ENCODE measurements around the gene NTF3.

The NTF3 gene

GRCh38 chr12:5433081-5433844, 1.4 kb downstream of the NTF3 start:
- FAIRE-seq = no peak

GRCh38 chr12:5433845-5434646, 2.1 kb downstream of the NTF3 start:
- no peak for FAIRE-seq

- FAIRE-seq = no peak
These were observed 3.0 kb downstream of the NTF3 start for GRCh38 chr12:5434647-5435560.

- no peak for FAIRE-seq
These were observed 5.3 kb downstream of the NTF3 start for GRCh38 chr12:5437182-5437583.

- FAIRE-seq = no peak
These were observed 5.7 kb downstream of the NTF3 start for GRCh38 chr12:5437589-5437988.

- FAIRE-seq = no peak
These were observed 6.8 kb downstream of the NTF3 start for GRCh38 chr12:5438671-5439200.

- no peak for FAIRE-seq
These were observed 7.5 kb downstream of the NTF3 start for GRCh38 chr12:5439371-5439771.

- no peak for FAIRE-seq
These were observed 7.9 kb downstream of the NTF3 start for GRCh38 chr12:5439788-5440300.

- FAIRE-seq = no peak
These were observed 9.1 kb downstream of the NTF3 start for GRCh38 chr12:5440978-5441377.

- no peak for FAIRE-seq
These were observed 9.8 kb downstream of the NTF3 start for GRCh38 chr12:5441497-5442236.

- no peak for FAIRE-seq
These were observed 10.5 kb downstream of the NTF3 start for GRCh38 chr12:5442251-5443006.

GRCh38 chr12:5444520-5444919, 12.6 kb downstream of the NTF3 start:
- FAIRE-seq = no peak

GRCh38 chr12:5447320-5447719, 15.4 kb downstream of the NTF3 start:
- FAIRE-seq = no peak

- no peak for FAIRE-seq
These were observed 19.3 kb downstream of the NTF3 start for GRCh38 chr12:5451251-5451650.

- no peak for FAIRE-seq
These were observed 20.7 kb downstream of the NTF3 start for GRCh38 chr12:5452569-5452968.

- FAIRE-seq = no peak
These were observed 21.6 kb downstream of the NTF3 start for GRCh38 chr12:5453466-5453865.

- FAIRE-seq = no peak
These were observed 23.1 kb downstream of the NTF3 start for GRCh38 chr12:5455045-5455444.

- FAIRE-seq = no peak
These were observed 24.1 kb downstream of the NTF3 start for GRCh38 chr12:5456030-5456429.

GRCh38 chr12:5456906-5457305, 25.0 kb downstream of the NTF3 start:
- FAIRE-seq = no peak

GRCh38 chr12:5458229-5459050, 26.5 kb downstream of the NTF3 start:
- FAIRE-seq = no peak

Measured in TTC549 (cell line).